Ascending aorta (tissue), 2 donors: Measurements from ENCODE around the gene SLC46A2. TPM values are rescaled to one million over a fixed set of nuclear protein-coding genes. Genes with fewer than 3 reads are reported as not detected.

Source experiments
- DNase-seq, 2 donors: peaks; one replicate each; pipeline ENCODE4 v3.0.0-alpha.2; 2019; ENCODE audit warnings: low spot score in 2 of 2
- H3K27ac ChIP-seq, 2 donors: fragments of 200-600 bp; sonication (generic); one replicate each; pipeline ENCODE4 v1.5.1; 2016 to 2017; ENCODE audit warnings: mild to moderate bottlenecking in 1 of 2
- H3K27me3 ChIP-seq: fragments of 200-600 bp; sonication (generic); one replicate; pipeline ENCODE4 v1.5.1; 2017
- H3K36me3 ChIP-seq, 2 donors: fragments of 200-600 bp; sonication (generic); one replicate each; pipeline ENCODE4 v1.5.1; 2016
- H3K4me1 ChIP-seq, 2 donors: fragments of 200-600 bp; sonication (generic); one replicate each; pipeline ENCODE4 v1.5.1; 2016 to 2017; ENCODE audit warnings: mild to moderate bottlenecking in 1 of 2
- H3K4me3 ChIP-seq, 2 donors: fragments of 200-600 bp; sonication (generic); one replicate each; pipeline ENCODE4 v1.5.1; 2016 to 2017; ENCODE audit warnings: mild to moderate bottlenecking in 1 of 2
- H3K9me3 ChIP-seq, 2 donors: fragments of 200-600 bp; sonication (generic); one replicate each; pipeline ENCODE4 v1.5.1; 2016
- intact Hi-C: fragments of 100-400 bp; cut with DNase I; formaldehyde crosslinking; loops from one replicate; pipeline ENCODE4 v1.15.1; 2023
- total RNA-seq: library from RNA; depleted of rRNA; stranded (reverse); fragments of >200 nt; gene quantifications from one replicate; pipeline ENCODE4 v1.1.0, GENCODE V29; 2016
- TF ChIP-seq, protein P1 (sequence below), 3 experiments: fragments of 200-600 bp in 2 of 3; fragments of 450-650 bp in 1 of 3; sonication (generic) in 2 of 3; IDR thresholded peaks; one replicate each; pipeline ENCODE4 v1.5.1; 2016 to 2019; ENCODE audit warnings: antibody characterized with exemption in 3 of 3, mild to moderate bottlenecking in 1 of 3, moderate library complexity in 1 of 3

Gene SLC46A2
- total RNA-seq, 1 donor from 2014 or later = not detected

DNA sequence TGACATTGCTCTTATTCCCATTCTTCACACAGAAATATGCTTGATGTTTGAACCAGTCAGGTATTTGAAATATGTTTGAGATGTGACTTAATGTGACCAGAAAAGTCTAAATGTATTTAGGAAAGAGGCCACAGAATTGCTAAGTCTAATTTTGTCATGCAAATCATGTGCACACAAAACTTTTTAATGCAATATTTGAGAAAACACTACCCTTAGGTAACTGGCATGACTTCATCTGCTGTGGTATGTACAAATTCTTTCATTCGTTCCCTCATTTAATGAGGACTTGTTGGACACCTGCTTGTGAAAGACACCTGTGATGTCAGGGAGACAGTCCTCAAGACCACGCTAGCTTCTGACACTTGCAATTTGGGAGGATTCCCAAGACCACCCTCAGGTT, 21.1 kb upstream of the SLC46A2 start:
- DNase-seq = no peak

DNA sequence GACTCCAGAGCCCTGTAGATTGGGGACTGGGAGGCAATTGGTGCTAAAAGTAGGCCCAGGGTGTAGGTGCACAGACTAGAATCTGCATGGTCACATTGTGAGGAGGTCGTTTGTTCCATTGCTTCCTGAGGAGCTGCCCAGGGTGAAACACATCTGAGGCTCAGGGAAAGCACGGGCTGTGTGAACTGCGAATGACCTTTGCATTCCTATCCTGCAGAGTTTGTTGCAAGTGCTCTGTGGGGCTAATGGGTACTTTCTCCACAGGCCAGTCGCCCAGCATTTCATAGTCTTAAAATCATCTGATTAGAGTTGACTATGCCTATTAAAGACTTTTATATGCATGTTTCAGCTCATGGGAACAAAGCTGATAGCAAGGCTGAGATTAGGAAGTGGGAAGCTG, 14.4 kb upstream of the SLC46A2 start:
- H3K4me3 ChIP-seq = no peak overlapping the region
- no peaks in the 10 kb centered on the region for H3K36me3 ChIP-seq
- TF ChIP-seq, protein P1, sequence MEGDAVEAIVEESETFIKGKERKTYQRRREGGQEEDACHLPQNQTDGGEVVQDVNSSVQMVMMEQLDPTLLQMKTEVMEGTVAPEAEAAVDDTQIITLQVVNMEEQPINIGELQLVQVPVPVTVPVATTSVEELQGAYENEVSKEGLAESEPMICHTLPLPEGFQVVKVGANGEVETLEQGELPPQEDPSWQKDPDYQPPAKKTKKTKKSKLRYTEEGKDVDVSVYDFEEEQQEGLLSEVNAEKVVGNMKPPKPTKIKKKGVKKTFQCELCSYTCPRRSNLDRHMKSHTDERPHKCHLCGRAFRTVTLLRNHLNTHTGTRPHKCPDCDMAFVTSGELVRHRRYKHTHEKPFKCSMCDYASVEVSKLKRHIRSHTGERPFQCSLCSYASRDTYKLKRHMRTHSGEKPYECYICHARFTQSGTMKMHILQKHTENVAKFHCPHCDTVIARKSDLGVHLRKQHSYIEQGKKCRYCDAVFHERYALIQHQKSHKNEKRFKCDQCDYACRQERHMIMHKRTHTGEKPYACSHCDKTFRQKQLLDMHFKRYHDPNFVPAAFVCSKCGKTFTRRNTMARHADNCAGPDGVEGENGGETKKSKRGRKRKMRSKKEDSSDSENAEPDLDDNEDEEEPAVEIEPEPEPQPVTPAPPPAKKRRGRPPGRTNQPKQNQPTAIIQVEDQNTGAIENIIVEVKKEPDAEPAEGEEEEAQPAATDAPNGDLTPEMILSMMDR (IDR thresholded peaks at IDR 0.05) = no peak
- no peaks in the 10 kb centered on the region for H3K27me3 ChIP-seq
- H3K9me3 ChIP-seq = no peaks in the 10 kb centered on the region
- no peaks in the 10 kb centered on the region for H3K4me1 ChIP-seq
- H3K27ac ChIP-seq = no peak overlapping the region
- intact Hi-C loops = no loop called here
- DNase-seq = no peak

More for the DNA sequence above, 21.1 kb upstream of the SLC46A2 start:
- Histone ChIP-seq H3K4me1 (no peaks in the 10 kb centered on the region), H3K27me3 (no peaks in the 10 kb centered on the region), H3K4me3 (no peak overlapping the region), H3K9me3 (no peaks in the 10 kb centered on the region), H3K36me3 (no peaks in the 10 kb centered on the region), H3K27ac (no peak overlapping the region)
- TF ChIP-seq, protein P1 (IDR thresholded peaks at IDR 0.05) = no peak
- intact Hi-C loops = no loop called here

DNA sequence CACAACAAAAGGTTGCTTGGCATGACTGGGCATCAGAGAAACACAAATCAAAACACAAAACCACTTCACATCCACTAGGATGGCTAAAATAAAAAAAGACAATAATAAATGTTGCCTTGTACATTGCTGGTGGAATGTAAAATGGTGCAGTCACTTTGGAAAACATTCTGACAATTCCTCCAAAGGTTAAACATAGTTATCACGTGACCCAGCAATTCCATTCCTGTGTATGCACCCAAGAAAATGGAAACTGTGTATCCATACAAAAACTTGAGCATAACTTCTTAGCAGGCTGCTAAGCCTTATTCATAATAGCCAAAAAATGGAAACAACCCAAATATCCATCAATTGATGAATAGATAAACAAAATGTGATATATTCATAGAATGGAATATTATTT, 10.2 kb upstream of the SLC46A2 start:
- TF ChIP-seq, protein P1 (IDR thresholded peaks at IDR 0.05) = no peak
- no peaks in the 10 kb centered on the region for H3K9me3 ChIP-seq
- no peaks in the 10 kb centered on the region for H3K27me3 ChIP-seq
- no peak for DNase-seq
- no peaks in the 10 kb centered on the region for H3K36me3 ChIP-seq
- intact Hi-C loops = loop anchor here (5.0 kb wide), 1 partner anchor 59 kb away; no protein-coding TSS in a partner anchor
- H3K4me1 ChIP-seq = no peaks in the 10 kb centered on the region
- no peak overlapping the region for H3K4me3 ChIP-seq
- H3K27ac ChIP-seq = no peak overlapping the region

DNA sequence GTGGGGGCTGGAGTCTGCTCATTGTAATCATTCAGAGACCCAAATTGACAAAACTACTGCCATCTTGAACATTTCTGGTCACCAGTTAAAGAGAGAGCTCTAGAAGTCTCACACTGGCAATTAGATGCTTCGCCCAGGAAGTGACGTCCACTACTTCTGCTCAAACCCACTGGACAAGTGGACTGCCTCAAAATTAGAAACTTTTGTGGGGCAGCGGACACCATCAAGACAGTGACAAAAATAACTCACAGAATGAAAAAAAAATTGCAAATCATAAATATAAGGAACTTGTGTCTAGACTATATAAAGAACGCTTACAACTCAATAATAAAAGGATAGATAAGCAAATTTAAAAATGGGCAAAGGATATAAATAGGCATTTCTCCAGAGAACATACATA, 9.8 kb upstream of the SLC46A2 start:
- Histone ChIP-seq H3K27ac (no peak overlapping the region), H3K4me3 (no peak overlapping the region)
- TF ChIP-seq, protein P1 (IDR thresholded peaks at IDR 0.05) = no peak

DNA sequence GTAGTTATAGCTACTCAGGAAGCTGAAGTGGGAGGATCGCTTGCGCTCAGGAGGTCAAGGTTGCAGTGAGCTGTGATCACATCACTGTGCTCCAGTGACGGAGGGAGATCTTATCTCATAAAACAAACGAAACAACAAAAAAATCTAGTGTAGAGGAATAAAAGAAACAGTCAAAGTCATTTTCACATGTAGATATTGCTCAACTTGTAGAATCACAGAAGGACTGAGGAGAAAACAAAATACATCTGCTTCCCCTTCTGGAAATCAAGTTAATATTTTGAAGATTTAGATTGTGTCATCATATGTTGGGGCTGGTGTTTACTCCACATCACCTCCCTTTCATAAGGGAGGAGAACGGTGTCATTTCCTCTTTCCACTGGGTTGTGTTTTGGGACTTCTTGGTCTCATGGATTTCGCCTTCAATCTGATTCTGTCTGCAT, 8.2 kb upstream of the SLC46A2 start:
- TF ChIP-seq, protein P1 (IDR thresholded peaks at IDR 0.05) = no peak

More for the DNA sequence above, 9.8 kb upstream of the SLC46A2 start:
- H3K27me3 ChIP-seq = no peaks in the 10 kb centered on the region
- DNase-seq = no peak
- intact Hi-C loops = loop anchor here (5.0 kb wide), 1 partner anchor 58 kb away; no protein-coding TSS in a partner anchor
- H3K4me1 ChIP-seq = no peaks in the 10 kb centered on the region
- no peaks in the 10 kb centered on the region for H3K9me3 ChIP-seq
- no peaks in the 10 kb centered on the region for H3K36me3 ChIP-seq

DNA sequence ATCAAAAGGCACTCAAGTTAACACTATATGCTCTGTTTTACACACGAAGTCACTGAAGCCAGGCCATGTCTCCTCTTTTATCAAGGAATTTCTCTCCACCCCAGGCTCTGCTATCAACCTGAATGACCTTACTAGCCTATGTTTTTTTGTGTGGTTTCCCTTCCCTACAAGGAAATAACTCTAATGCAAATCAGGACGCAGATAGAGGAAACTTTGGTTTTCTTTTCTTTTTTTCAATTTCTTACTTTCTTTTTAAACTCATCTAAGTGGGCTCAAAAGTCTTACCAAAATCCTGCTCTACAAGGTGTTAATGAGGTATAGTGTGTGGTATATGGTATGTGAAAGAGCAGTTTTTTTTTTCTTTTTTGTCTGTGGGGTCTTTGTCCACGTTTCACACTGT, 5.5 kb upstream of the SLC46A2 start:
- no peak for DNase-seq
- TF ChIP-seq, protein P1 (IDR thresholded peaks at IDR 0.05) = no peak
- H3K27ac ChIP-seq = no peak overlapping the region

More for the DNA sequence above, 8.2 kb upstream of the SLC46A2 start:
- H3K36me3 ChIP-seq = no peaks in the 10 kb centered on the region
- intact Hi-C loops = no loop called here
- H3K27me3 ChIP-seq = no peaks in the 10 kb centered on the region
- H3K9me3 ChIP-seq = no peaks in the 10 kb centered on the region
- H3K27ac ChIP-seq = no peak overlapping the region
- no peaks in the 10 kb centered on the region for H3K4me1 ChIP-seq
- DNase-seq = no peak
- H3K4me3 ChIP-seq = no peak overlapping the region

More for the DNA sequence above, 5.5 kb upstream of the SLC46A2 start:
- H3K4me3 ChIP-seq = no peak overlapping the region
- H3K4me1 ChIP-seq = no peaks in the 10 kb centered on the region
- no peaks in the 10 kb centered on the region for H3K36me3 ChIP-seq
- intact Hi-C loops = no loop called here
- H3K27me3 ChIP-seq = no peaks in the 10 kb centered on the region
- no peaks in the 10 kb centered on the region for H3K9me3 ChIP-seq
